Measurements from ENCODE around the gene COPB1.

DNA sequence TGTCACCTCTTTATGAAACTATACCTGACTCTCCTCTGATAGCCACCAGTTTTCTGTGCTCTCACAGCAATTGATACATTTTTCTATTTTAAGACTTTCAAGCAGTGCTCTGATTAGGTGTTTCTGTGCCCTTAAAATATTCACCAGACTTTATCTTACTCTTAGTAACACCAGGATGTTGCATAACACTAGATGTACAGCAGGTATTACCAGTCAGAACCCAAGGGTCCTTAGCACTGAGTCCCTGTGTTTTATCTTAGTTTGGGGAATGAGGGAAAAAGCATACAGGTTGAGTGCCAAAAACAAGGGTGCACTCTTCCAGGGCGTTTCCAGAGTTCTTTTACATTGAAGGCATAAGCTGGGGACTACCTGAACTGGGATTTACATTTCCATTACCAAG, 51.4 kb downstream of the COPB1 start:
- no peak for TF ChIP-seq POLR2A (IDR thresholded peaks at IDR 0.05)
- TF ChIP-seq, protein P1, sequence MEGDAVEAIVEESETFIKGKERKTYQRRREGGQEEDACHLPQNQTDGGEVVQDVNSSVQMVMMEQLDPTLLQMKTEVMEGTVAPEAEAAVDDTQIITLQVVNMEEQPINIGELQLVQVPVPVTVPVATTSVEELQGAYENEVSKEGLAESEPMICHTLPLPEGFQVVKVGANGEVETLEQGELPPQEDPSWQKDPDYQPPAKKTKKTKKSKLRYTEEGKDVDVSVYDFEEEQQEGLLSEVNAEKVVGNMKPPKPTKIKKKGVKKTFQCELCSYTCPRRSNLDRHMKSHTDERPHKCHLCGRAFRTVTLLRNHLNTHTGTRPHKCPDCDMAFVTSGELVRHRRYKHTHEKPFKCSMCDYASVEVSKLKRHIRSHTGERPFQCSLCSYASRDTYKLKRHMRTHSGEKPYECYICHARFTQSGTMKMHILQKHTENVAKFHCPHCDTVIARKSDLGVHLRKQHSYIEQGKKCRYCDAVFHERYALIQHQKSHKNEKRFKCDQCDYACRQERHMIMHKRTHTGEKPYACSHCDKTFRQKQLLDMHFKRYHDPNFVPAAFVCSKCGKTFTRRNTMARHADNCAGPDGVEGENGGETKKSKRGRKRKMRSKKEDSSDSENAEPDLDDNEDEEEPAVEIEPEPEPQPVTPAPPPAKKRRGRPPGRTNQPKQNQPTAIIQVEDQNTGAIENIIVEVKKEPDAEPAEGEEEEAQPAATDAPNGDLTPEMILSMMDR (IDR thresholded peaks at IDR 0.05) = no peak

All from upper lobe of left lung (tissue), 4 donors.